ENCODE measurements around the gene CD200R1. TPM values are rescaled to one million over a fixed set of nuclear protein-coding genes. Genes with fewer than 3 reads are reported as not detected.

CD200R1 gene
- total RNA-seq, 3 donors from 2014 or later (not counting 1 experiment from before 2014, with no cell fraction given) = 0.38 to 25.8 (median 1.7) TPM

GRCh38 chr3:112884678-112885290 is 90.1 kb downstream of the CD200R1 start:
- WGBS (ENCODE audit: insufficient coverage) = 78% methylated on average over 4 of the region's 4 CpGs
- ATAC-seq (no peak), DNase-seq (no peak)
- intact Hi-C loops (cut with micrococcal nuclease) = no loop called here
- Mint-ChIP-seq H3K27me3 (ENCODE audit: low read depth in 2 of 2) (peaks cover 3 to 5% of the 10 kb centered on the region in 2 donors), H3K36me3 (no peaks in the 10 kb centered on the region), H3K27ac (no peak overlapping the region), H3K4me1 (no peaks in the 10 kb centered on the region), H3K9me3 (no peaks in the 10 kb centered on the region), H3K4me3 (no peak overlapping the region)
- Histone ChIP-seq H3K9me3 (ENCODE audit: control insufficient read depth, insufficient read depth, low read length) (no peaks in the 10 kb centered on the region), H3K27ac (ENCODE audit: low read length) (no peak overlapping the region), H3K36me3 (ENCODE audit: control insufficient read depth, insufficient read depth, low read length) (no peaks in the 10 kb centered on the region), H3K27me3 (ENCODE audit: control insufficient read depth, insufficient read depth, low read length) (no peaks in the 10 kb centered on the region), H3K4me3 (ENCODE audit: low read length) (no peak overlapping the region), H3K4me1 (ENCODE audit: control insufficient read depth, insufficient read depth, low read length) (no peaks in the 10 kb centered on the region)
- TF ChIP-seq CTCF (IDR thresholded peaks at IDR 0.05) = no peak

- Histone ChIP-seq H3K27me3 (ENCODE audit: control insufficient read depth, insufficient read depth, low read length) (no peaks in the 10 kb centered on the region), H3K9me3 (ENCODE audit: control insufficient read depth, insufficient read depth, low read length) (no peaks in the 10 kb centered on the region), H3K4me1 (ENCODE audit: control insufficient read depth, insufficient read depth, low read length) (no peaks in the 10 kb centered on the region), H3K4me3 (ENCODE audit: low read length) (no peak overlapping the region), H3K27ac (ENCODE audit: low read length) (no peak overlapping the region), H3K36me3 (ENCODE audit: control insufficient read depth, insufficient read depth, low read length) (no peaks in the 10 kb centered on the region)
- DNase-seq (no peak), ATAC-seq (no peak)
- Mint-ChIP-seq H3K9me3 (no peaks in the 10 kb centered on the region), H3K27ac (no peak overlapping the region), H3K36me3 (no peaks in the 10 kb centered on the region), H3K27me3 (ENCODE audit: low read depth in 2 of 2) (peaks cover 0 to 5% of the 10 kb centered on the region in 2 donors), H3K4me3 (no peak overlapping the region), H3K4me1 (no peaks in the 10 kb centered on the region)
- intact Hi-C loops (cut with micrococcal nuclease) = no loop called here
- TF ChIP-seq CTCF (IDR thresholded peaks at IDR 0.05) = no peak
- WGBS (ENCODE audit: insufficient coverage) = 86% methylated on average over 2 of the region's 4 CpGs
These were observed 93.0 kb downstream of the CD200R1 start for GRCh38 chr3:112881891-112882290.

GRCh38 chr3:112875561-112875960 is 99.3 kb downstream of the CD200R1 start:
- no peak overlapping the region for H3K4me3 ChIP-seq (ENCODE audit: low read length)
- WGBS (ENCODE audit: insufficient coverage) = 100% methylated on average over 2 of the region's 2 CpGs
- H3K9me3 ChIP-seq (ENCODE audit: control insufficient read depth, insufficient read depth, low read length) = peaks cover 8% of the 10 kb centered on the region
- TF ChIP-seq CTCF (IDR thresholded peaks at IDR 0.05) = no peak
- no peak overlapping the region for H3K27ac ChIP-seq (ENCODE audit: low read length)
- DNase-seq (no peak), ATAC-seq (no peak)
- no peaks in the 10 kb centered on the region for H3K27me3 Mint-ChIP-seq (ENCODE audit: low read depth in 2 of 2)
- no peaks in the 10 kb centered on the region for H3K27me3 ChIP-seq (ENCODE audit: control insufficient read depth, insufficient read depth, low read length)
- H3K36me3 ChIP-seq (ENCODE audit: control insufficient read depth, insufficient read depth, low read length) = no peaks in the 10 kb centered on the region
- peaks cover under 1 to 4% of the 10 kb centered on the region in 2 donors for H3K9me3 Mint-ChIP-seq
- intact Hi-C loops (cut with micrococcal nuclease) = no loop called here
- peaks cover 9% of the 10 kb centered on the region for H3K36me3 Mint-ChIP-seq
- H3K27ac Mint-ChIP-seq = no peak overlapping the region
- H3K4me1 ChIP-seq (ENCODE audit: control insufficient read depth, insufficient read depth, low read length) = peaks cover 5% of the 10 kb centered on the region
- H3K4me3 Mint-ChIP-seq = no peak overlapping the region
- H3K4me1 Mint-ChIP-seq = no peaks in the 10 kb centered on the region

- Histone ChIP-seq H3K9me3 (ENCODE audit: control insufficient read depth, insufficient read depth, low read length) (peaks cover 11% of the 10 kb centered on the region), H3K27me3 (ENCODE audit: control insufficient read depth, insufficient read depth, low read length) (no peaks in the 10 kb centered on the region), H3K4me1 (ENCODE audit: control insufficient read depth, insufficient read depth, low read length) (peaks cover 5% of the 10 kb centered on the region), H3K36me3 (ENCODE audit: control insufficient read depth, insufficient read depth, low read length) (no peaks in the 10 kb centered on the region), H3K4me3 (ENCODE audit: low read length) (no peak overlapping the region), H3K27ac (ENCODE audit: low read length) (no peak overlapping the region)
- no peak overlapping the region for H3K4me3 Mint-ChIP-seq
- no peak for DNase-seq
- intact Hi-C loops (cut with micrococcal nuclease) = no loop called here
- H3K36me3 Mint-ChIP-seq = peaks cover 17% of the 10 kb centered on the region
- H3K9me3 Mint-ChIP-seq = peaks cover 4 to 7% of the 10 kb centered on the region in 2 donors
- TF ChIP-seq CTCF (IDR thresholded peaks at IDR 0.05) = no peak
- no peak overlapping the region for H3K27ac Mint-ChIP-seq
- no peaks in the 10 kb centered on the region for H3K4me1 Mint-ChIP-seq
- no peak for ATAC-seq
- no peaks in the 10 kb centered on the region for H3K27me3 Mint-ChIP-seq (ENCODE audit: low read depth in 2 of 2)
These were observed 100.2 kb downstream of the CD200R1 start for GRCh38 chr3:112874725-112875124.
